SK-MEL-5 (cell line): Measurements from ENCODE around the gene EXOC4. TPM values are rescaled to one million over a fixed set of nuclear protein-coding genes. Genes with fewer than 3 reads are reported as not detected.

Experiments used
- DNase-seq: peaks from one replicate; pipeline ENCODE4 v3.0.0-alpha.2; 2016; ENCODE audit warnings: low read depth, low spot score
- in situ Hi-C: cut with HindIII; loops from 2 replicates; pipeline ENCODE4 v1.10.0; 2016; ENCODE audit warnings: low sequenced_read_pairs, high pct_unique_total_duplicates, low pct_unique_long_range_greater_than_20kb
- total RNA-seq: library from RNA; depleted of rRNA; stranded (reverse); fragments of >200 nt; shearing (Covaris generic); gene quantifications from 2 replicates; pipeline ENCODE4 v1.2.3, GENCODE V29; 2014

The EXOC4 gene
- total RNA-seq, 1 experiment from 2014 or later = 70.3 TPM

- in situ Hi-C loops = no loop called here
- DNase-seq = no peak
These were observed 229.7 kb downstream of the EXOC4 start for GRCh38 chr7:133482599-133482998.

DNA sequence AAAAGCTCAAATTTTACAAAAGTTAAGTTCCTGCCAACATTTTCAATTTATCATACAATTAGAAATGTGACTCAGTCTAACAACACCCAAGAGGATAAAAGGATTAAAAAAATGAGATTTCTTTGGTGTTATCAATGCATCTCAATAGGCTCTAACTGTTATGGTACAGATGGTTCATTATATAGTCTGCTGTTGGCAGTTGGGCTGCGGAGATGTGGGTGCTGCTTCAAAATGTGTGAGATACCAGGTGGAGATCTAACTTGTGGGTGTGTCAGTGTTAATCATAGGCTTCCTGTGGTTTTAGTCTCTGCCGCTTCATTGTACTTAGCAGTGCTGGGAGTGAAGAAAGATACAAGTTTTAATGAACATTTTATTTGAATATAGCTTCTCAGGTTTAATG lies 231.2 kb downstream of the EXOC4 start:
- in situ Hi-C loops = no loop called here
- no peak for DNase-seq

DNA sequence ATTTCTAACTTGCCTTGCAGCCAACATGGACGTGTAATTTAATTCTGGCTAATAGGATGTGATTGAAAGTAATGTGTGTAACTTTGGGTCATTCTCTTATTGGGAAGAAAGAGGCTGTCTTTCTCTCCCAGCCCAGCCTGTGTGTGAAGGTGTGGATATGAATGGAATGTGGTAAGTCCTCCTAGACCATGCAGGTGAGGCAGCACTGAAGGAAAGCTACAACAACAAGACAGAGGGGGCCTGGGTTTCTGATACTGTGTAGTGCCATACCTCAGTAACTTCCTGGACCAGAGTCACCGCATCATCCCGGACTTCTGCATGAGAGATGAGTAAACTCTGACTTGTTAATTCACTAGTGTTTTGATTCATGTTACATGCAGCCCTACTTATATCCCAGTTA lies 237.0 kb downstream of the EXOC4 start:
- in situ Hi-C loops = no loop called here

GRCh38 chr7:133491201-133491691 lies 238.4 kb downstream of the EXOC4 start:
- DNase-seq = no peak
- in situ Hi-C loops = no loop called here

More for the DNA sequence above, 237.0 kb downstream of the EXOC4 start:
- DNase-seq = no peak

DNA sequence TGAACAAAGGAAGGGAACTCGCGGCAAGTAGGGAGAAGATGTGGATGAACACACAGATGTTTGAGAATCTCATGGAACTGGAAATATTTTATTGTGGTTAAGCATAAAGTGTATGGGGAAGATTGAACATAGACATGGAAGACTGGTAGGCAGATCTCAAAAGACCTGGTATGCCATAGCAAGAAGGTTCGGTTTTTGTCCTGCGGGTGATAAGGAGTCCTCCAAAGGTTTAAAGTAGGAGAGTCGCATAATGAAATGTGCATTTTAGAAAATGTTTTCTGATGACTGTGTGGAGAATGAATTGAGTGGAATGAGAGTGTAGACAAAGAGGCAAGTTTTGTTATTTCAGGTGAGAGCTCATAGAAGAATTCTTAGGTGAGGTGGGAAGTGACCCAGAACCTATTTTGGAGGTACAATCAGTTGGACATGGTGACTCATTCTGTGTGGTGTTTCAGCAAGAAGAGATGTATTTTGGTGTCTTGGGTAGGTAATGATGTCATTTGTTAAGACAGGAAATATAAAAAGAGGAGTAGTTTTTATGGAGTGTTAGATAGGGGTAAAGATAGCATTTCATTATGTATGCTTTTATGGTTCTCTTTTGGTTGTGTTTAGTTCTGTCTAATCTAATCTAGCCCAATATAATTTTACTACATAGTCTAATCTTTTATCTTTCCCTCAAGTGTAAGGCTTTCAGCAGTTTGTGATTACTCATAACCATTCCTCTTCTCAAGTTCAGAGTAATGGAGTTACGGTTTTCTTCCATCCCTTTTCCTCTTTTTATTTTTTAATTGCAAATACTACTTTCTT lies 239.2 kb downstream of the EXOC4 start:
- in situ Hi-C loops = no loop called here
- DNase-seq = no peak

GRCh38 chr7:133497061-133497460 lies 244.2 kb downstream of the EXOC4 start:
- in situ Hi-C loops = no loop called here
- DNase-seq = no peak

- in situ Hi-C loops = no loop called here
- DNase-seq = no peak
These were observed 248.9 kb downstream of the EXOC4 start for GRCh38 chr7:133501771-133502170.

- DNase-seq = no peak
- in situ Hi-C loops = no loop called here
These were observed 249.6 kb downstream of the EXOC4 start for GRCh38 chr7:133502498-133502897.

DNA sequence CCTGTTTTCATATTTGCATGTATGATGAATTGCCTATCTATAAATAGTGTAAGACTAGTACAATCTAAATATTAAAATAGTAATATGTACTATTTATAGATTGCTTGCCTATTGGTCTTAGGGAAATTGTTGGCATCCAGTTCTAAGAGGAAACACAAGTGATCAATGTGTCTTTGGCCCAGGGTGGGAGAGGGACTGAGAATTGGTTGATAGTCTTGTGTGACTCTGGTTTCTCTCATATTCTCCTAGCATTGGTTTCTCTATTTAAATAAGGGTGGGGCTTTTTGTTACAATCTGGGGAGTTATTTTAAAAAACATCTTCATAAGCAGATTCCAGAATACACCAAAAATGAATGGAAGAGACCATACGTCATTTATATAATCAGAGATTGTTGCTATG lies 250.1 kb downstream of the EXOC4 start:
- in situ Hi-C loops = no loop called here
- DNase-seq = no peak

DNA sequence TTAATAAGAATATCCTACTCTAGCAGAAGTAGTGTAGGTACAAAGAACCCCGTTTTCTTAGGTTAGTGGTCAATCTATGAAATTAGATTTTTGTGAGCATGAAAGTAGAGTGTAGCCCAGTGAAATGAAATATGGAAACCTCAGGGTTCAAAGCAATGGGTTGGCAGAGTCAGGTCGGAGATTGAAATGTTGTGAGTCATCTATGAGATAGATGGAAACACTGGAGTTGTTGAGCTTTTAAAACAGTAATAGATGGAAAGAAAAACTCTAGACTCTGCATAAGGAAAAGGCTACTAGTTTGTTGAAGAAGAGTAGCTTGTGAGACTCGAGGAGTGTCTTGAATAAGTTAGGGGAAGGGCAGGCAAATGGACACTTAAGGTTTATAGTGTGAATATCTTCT lies 251.9 kb downstream of the EXOC4 start:
- in situ Hi-C loops = no loop called here
- DNase-seq = no peak

DNA sequence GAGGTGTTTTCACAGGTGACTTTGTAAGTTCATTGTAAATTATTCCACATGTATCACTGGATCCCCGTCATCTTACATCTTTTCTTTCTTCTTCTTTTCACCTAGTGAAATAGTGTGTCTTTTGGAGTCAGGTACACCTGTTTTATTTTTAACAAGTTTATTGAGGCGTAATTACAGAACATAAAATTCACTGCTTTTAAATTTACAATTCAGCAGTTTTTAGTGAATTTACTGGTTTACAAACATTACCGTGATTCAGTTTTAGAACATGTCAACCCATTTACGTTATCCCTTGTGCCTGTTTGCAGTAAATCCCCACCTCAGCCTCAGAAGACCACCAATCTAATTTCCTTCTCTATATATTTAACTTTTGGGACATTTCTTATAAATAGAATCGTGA lies 256.9 kb downstream of the EXOC4 start:
- no peak for DNase-seq
- in situ Hi-C loops = no loop called here

GRCh38 chr7:133510326-133511055 lies 257.6 kb downstream of the EXOC4 start:
- DNase-seq = no peak
- in situ Hi-C loops = no loop called here

- DNase-seq = no peak
- in situ Hi-C loops = no loop called here
These were observed 258.4 kb downstream of the EXOC4 start for GRCh38 chr7:133511252-133511651.

DNA sequence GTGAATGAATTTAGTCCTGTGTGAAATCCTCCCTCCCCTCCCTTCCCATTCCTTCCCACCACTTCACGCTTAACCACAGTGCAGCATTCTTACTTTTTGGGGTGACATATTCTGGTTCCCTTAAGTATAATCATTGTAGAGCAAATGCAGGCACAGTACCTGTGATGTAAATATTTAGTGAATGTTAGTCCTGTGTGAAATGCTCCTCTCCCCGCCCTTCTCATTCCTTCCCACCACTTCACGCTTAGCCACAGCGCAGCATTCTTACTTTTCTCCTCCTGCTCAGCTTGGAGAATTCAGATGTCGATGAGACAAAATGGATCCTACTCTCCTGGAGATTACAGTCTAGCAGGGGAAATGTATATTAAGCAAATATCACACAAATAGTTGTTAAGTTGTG lies 258.8 kb downstream of the EXOC4 start:
- DNase-seq = no peak
- in situ Hi-C loops = no loop called here

DNA sequence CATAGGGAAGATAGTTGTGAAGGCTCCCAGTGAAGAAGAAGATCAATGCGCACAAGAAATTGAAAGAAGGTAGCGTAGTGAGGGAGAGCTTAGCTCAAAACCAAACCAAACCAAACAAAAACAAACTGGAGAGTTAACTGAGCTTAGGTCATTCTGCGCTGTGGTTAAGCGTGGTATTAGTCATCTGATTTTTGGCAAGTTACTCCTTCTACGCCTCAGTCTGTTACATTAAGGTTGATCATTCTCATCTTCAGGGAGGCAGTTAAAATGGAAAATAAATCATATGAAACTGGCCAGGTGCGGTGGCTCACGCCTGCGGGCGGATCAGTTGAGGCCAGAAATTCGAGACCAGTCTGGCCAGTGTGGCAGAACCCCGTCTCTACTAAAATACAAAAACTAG lies 259.7 kb downstream of the EXOC4 start:
- in situ Hi-C loops = no loop called here

DNA sequence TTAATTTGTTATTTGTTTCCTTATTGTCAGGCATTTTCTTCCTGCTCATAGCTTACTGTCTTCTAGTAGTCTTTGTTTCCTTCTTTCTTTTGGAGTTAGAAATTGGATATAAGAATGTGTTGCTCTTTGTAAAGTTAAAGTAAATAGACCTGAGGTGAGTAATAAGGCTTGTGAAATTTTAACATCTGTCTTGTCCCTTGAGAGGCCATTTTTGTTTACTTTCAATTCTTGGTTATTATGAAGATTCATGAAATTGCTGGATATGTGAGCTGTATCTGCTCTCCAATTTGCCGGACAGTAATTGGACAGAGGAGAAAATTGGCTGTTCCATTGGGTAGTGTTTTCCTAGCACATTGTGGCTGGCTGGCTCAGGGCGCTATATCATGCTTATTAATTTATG lies 260.7 kb downstream of the EXOC4 start:
- DNase-seq = no peak
- in situ Hi-C loops = no loop called here

More for the DNA sequence above, 259.7 kb downstream of the EXOC4 start:
- no peak for DNase-seq

- no peak for DNase-seq
- in situ Hi-C loops = no loop called here
These were observed 261.7 kb downstream of the EXOC4 start for GRCh38 chr7:133514551-133514950.

DNA sequence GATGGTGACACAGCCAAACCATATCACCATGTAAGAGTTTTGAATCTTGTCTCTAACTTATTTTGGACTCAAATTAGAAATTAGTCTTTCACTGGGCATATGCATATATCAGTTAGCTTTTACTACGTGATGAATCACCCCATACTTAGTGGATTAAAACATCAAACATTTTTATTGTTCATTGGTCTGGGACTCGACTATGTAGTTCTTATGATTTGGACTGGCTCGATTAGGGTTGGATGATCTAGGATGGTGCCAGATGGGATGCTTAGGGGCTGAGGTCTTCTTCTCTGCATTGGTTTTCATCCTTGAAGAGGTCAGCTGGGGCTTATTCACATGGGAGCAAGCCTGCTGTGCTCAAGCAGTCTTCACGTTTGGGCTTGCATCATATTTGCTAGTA lies 264.9 kb downstream of the EXOC4 start:
- in situ Hi-C loops = no loop called here
- DNase-seq = no peak

GRCh38 chr7:133518718-133519117 lies 265.8 kb downstream of the EXOC4 start:
- in situ Hi-C loops = no loop called here
- DNase-seq = no peak
